Stimulated activated CD4-positive, alpha-beta T cell treated with anti-CD3 and anti-CD28 coated beads, Interleukin-4, amount 100 ng/mL, for 24 hours (primary cell): Measurements from ENCODE around the gene ASCL2.
A peak's percentile ranks its signal among the peaks of the same experiment; 100 is the strongest.

Source experiments
- DNase-seq: peaks from one replicate; pipeline ENCODE4 v3.0.0-alpha.2; 2020

ASCL2 gene

DNA sequence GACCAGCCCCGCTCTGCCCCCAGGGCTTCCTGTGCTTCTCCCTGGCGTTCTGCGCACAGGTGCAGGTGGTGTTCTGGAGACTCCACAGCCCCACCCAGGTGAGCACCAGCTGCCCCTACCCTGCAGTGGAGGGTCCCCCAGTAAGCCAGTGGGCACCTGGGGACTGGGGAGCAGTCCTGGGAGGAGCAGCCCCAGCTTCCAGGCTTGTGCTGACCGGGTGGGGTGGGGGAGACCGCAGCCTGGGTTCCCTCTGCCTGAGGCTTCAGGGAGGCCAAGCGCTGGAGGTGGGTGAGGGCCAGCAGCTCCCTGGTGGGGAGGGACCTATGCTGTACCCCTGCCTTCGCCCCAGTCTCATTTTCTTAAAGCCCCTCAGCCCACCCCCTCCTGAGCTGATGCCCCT is 38.3 kb upstream of the ASCL2 start:
- no peak for DNase-seq

DNA sequence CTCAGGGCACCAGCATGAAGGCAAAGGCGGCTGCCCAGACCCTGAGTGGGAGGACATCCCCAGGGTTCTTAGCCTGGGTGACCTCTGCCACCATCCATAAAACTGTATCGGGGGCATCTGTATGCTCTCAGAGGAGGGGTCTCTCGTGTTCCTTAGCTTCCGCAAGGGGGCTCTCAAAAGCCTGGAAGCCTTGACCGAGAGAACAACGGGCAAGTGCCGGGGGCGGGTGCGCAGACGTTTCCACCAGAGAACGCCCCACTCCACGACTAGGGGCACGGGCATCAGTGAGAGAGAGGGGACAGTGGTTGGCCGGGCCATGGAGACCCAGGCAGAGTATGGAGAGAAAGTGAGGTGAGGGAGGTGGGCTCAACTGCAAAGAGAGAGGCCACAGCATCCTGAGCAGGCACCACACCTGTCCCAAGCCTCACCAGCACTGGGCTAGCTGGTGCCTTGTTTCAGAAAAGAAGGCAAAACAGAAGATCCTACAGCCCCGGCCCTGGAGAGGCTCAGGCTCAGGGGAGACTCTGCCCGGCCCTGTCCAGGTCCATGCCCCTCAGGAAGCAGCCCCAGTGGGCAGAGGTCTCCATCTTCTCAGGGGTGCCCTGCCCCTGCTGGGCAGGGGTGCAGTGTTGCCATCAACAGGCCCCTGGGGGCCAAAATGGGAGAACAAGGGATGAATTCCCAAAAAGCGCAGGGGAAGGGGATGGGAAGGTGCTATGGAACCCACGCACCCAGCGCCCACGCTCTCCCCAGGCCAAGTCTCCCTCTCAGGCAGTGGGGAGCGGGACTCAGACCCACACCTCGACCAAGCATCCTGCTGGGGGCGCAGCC is 37.3 kb upstream of the ASCL2 start:
- no peak for DNase-seq

DNA sequence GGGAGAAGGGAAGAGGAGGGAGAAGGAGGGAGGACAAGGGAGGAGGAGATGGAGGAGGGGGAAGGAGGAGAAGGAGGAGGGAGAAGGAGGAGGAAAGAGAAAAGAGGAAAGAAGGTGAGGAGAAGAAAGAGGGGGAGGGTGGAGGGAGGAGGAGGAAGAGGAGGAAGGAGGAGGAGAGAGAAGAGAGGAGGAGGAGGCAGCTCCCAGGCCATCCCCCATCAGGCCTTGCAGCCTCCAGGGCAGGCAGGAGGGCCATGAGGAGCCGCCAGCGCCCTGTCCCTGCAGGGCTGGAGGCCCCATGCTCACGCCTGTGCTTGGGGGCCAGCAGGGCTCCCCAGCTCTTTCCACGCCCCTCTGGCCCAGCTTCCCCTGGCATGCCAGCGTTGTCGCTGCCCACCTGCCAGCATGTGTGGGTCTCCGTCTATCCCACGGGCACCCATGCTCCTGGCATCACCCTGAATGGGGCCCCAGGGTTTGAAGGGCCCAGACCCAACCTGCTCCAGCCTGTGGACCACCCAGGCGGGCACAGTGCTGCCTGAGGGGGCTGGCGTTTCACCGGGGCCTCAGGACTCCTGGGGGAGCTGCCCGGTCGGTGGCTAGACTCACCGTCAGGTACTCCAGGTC is 36.6 kb upstream of the ASCL2 start:
- no peak for DNase-seq

DNA sequence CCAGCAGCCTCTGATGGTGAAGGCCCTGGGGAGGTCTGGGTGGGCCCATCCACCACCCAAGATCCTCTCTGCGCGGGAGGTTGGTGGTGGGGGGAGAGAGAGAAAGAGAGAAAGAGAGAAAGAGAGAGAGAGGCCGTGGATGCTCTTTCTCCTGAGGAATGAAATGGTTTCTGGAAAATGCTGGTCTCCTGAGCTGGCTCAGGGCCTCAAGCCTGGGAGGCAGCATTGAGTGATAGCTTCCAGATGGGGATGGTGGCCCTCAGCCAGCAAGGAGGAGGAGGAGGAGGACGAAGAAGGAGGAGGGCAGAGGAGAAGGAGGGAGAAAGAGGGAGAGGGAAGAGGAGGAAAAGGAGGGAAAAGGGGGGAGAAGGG is 36.0 kb upstream of the ASCL2 start:
- no peak for DNase-seq

DNA sequence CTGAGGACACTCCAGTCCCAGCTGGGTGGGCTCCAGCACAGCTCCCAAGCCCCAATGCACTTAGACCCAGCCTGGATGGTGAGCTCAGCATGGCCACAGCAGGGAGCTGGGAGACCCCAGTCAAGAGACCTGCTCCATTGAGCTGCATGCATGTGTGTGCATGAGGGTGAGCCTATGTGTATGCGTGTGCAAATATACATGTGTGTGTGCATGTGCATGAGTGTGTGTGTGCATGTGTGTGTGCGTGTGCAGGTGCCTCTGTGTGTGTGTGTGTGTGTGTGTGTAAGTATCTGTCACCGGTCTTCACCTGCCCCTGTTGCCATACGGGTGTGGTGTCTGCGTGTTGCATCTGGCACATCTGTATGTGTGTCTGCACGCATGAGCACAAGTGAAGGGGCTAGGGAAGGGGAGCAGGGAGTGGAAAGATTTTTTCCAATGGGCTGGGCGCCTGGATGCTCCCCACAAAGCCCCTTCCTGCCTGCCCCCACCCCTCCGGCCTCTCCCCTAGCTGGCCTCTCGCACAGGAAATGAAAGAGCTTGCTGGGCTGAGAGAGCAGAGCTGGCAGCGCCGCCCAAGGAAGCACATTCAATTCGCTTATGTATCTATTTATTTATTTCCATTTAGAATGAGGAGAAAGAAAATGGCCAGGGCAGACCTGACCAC is 35.5 kb upstream of the ASCL2 start:
- no peak for DNase-seq

DNA sequence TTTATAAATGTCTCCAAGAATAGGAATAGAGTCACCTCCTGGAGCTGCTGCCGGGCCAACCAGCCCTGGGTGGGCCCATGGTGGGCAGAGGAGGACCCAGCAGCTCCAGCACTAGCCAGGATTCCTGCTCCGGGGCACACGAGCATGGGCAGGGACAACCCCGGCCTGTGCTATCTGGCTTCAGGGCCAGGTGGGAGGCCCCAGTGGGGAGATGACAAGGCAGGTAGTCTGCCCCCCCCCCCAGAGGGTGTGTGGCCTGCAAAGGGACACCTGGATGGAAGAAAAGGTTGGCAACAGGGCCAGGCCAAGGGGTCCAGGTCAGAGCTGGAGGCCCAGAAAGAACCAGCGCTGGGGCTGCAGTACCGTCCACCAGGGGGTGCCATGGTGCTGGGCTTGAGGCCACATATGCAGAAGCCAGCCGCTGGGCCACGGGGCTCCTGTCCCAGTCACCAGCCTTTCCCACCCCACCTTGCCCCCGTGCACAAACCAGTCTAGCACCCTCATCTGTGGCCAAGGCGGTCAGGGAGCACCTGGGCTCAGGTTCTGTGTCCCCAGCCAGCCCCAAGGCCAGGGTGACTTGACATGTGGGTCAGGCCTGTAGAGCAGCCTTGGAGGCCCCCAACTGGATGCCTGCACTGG is 34.9 kb upstream of the ASCL2 start:
- DNase-seq: peak; percentile 89

DNA sequence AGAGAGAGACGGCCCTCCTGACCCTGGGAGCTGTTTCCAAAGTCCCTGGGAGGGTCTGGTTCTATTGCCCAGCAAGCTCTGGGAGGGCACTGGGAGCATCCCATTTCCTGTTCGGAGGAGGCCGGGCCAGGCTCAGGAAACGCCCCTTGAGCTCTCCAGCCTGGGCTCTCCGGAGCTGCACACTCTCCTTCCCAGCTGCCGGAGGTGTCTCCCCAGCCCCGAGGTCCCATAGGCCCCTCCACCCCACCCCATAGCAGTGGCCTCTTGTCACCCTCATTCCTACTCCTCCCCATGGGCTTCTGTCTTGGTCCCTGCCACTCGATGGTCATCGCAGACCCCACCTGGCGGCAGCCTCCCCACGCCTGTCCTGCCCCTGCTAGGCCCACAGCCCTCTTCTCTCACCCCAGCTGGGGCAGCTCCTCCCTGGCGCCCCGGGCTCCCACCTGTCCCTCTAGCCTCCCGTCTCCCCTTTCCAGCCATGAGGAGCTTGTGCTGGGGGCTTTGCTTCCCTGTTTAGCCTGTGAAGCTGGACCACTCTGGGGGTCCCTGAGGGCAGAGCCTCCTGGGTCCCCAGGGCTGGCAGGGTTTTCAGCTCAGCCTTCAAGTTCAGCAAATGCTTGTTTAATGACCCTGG is 34.2 kb upstream of the ASCL2 start:
- no peak for DNase-seq

DNA sequence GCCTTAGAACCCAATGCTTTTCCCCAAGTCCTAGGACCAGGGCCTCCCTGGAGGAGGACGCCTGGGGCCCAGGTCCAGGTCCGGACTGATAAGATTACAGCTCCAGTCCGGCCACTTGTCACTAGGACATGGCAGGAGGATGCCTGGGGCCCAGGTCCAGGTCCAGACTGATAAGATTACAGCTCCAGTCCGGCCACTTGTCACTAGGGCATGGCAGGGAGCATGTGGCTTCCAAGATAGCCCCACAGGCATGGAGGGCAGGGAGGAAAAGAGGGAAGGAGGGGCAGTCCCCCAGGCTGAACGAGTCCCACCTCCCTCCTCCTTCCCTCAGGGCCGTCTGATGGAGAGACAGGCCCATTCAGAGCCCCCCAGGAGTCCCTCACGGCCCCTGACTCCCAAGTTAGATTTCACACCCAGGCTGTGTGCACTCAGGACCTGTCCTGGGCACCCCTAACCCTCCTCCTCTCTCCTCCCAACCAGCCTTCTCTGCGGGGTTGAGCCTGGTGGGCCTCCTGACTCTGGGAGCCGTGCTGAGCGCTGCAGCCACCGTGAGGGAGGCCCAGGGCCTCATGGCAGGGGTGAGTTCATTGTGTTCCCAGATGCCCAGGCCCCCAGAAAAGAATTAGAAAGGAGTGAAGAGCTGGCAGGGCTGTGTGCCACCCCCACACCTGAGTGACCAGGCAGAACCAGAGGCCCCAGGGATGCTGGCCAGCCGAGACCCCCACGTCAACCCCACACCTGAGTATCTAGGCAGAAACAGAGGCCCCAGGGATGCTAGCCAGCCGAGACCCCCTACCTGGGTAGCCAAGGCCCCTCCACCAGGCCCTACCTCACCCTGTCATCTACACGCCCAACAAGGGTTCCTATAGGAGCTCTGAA is 33.5 kb upstream of the ASCL2 start:
- no peak for DNase-seq

DNA sequence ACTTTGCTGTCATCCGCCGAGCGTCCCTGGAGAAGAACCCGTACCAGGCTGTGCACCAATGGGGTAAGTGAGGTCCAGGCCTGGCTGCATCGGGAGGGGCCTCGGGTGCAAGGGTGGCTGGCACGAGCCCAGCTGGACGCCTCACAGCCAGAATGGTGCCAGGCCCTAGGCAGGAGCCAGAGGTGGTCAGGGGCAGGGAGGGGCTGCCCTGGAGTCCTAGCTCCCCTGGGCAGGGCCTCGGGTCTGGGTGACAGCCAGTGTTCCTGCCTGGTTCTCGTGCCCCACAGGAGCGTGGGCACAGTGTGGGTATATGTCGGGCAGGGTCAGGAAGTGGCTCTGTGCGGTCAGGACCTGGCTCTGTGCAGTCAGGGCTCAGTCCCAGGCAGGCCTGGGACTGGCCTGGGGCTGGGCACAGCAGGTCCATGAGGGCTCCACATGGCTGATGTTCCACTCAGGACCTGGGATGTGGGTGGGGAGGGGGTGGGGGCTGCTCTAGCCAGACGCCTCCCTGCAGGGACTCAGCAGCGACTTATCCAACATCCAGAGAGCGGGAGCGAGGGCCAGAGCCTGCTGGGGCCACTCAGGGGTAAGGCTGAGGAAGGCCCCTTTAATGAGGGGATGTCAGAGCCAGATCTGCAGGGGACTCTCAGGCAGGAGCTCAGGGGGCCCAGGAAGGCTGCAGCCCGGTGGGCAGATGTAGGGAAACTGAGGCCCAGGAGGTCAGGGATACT is 32.7 kb upstream of the ASCL2 start:
- DNase-seq: no peak

DNA sequence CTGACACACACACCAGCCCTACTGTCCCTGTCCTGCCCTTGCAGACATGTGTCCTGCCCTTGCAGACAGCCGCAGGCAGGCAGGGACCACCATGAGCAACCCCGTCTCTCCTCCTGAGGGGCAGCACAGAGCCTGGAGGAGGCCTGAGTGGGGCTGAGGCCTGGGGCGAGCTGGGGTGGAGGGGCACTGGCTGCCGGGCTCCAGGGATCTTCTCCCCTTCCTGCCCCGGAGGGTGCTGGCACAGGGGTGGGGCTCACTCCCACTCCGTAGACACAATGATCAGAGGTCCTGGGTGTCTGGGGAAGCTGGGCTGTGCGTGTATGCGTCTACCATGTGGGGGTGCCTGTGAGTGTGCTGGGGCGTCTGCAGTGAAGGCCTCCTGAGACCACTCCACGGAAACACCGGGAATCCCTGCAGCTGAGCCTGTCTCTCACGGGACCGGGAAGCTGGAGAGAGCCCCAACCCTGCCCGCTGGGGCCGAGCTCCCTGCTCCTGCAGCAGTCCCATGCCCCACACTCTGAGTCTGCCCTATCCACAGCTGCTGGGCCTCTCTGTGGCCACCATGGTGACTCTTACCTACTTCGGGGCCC is 32.0 kb upstream of the ASCL2 start:
- peak; percentile 33 for DNase-seq

DNA sequence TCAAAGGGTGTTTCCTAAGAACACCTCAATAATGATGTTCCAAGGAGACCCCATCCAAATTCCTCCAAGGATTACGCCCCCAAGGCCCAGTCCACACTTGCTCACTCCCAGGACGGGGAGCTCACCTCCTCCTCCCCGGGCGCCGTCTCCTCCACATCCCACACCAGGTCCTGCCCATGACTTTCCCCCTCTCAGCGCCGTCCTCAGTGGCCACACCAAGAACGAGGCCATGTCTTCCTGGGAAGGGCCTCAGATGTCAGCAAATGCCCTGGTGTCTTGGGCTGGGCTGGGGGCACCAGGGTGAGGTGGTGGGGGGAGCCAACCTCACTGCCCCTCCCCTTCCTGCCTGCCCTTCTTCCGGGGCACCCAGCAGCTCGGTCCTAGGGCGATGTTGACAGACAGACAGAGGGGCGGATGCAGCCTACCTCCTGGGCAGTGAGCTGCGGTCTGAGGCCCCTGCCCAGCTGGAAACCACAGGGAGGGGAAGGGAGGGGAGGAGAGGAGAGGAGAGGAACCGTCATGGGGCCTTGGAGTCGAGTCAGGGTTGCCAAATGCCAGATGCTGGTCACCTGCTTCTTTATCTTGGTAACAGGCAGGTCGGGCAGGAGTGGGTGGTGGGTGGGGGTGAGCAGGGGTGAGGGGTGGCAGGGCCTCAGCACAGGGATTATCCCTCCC is 31.4 kb upstream of the ASCL2 start, which contains the start of the genes C11orf21 and TSPAN32:
Gene C11orf21, minus strand, starts transcription at position 288 of the 675 bp plus-strand sequence. Its CDS starts 110 bp downstream, at position 178.
Gene TSPAN32, plus strand, starts transcription at position 383 of the 675 bp plus-strand sequence. Its CDS starts 137 bp downstream, at position 520.
- peak; percentile 59 for DNase-seq

DNA sequence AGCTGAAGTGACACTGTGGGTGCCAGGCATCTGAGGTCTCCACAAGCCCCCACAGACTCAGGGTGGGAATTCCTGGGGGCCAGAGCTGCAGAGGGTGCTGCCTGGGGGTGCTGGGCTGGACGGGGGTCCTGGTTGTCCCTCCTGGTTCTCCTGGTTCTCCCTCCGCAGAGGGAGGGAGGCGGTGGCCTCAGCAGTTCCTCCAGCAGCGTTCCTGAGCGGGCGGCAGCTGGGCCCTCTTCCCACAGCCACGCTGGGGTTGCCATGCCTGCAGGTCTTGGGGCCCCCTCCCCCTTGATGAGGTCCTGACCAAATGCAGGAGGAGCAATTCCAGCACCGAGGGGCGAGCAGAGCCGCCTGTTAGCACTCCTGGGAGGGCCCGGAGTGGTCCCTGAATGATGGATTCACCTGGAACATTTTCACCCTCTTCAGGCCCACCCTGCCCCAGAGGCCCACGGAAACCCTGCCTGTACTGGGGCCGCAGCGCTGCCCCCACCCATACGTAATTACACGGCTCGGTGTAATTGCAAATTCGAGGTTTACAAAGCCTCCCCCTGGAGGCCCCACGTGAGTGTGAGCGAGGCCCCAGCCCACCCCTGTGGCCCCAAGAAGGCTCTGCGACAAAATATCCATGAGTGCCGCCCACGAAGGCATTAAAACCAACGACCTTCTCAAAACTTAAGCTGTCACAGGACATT is 30.7 kb upstream of the ASCL2 start:
- DNase-seq: peak; percentile 32

DNA sequence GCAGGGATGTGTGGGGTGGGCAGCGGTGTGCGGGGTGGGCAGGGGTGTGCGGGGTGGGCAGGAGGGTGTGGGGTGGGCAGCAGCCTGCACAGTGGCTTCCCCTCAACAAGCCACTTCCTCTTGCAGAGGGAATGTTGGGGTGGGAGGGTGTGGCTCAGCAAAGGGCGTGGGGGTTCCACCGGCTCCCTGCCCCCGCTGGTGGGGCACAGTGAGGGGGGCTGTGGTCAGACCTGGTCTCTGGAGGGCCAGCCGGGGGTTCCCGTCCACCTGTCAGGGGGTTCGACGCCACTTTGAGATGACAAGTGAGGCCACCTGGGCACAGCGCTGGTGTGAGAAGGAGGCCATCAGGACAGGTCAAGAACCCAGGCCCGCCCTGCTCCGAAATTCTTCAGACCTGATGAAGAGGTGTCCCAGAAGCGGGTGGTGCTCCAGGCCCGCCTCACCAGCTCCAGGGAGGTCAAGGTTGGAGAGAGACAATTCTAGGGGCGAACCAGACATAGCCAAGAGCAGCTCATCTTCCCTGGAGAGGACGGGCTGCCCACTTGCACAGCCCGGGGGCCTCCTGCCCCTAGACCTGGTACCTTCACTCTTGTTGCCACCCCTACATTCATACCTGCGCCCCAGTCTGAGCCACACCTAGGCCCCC is 30.0 kb upstream of the ASCL2 start:
- DNase-seq: no peak

DNA sequence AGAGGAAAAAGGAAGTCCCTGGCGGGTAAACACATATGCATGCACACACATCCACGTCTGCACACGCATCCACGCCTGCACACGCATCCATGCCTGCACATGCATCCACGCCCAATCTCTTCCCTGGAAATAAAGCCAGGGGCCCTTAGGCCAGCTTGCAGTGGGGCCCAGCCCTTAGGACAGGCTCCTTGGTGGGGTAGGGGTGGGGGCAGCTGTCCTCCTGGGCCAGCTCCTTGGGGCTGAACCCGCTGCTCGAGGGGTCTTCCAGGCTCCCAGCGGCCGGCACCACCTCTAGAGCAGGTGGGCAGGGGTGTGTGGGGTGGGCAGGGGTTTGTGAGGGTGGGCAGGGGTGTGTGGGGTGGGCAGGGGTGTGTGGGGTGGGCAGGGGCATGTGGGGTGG is 29.4 kb upstream of the ASCL2 start:
- DNase-seq: no peak

DNA sequence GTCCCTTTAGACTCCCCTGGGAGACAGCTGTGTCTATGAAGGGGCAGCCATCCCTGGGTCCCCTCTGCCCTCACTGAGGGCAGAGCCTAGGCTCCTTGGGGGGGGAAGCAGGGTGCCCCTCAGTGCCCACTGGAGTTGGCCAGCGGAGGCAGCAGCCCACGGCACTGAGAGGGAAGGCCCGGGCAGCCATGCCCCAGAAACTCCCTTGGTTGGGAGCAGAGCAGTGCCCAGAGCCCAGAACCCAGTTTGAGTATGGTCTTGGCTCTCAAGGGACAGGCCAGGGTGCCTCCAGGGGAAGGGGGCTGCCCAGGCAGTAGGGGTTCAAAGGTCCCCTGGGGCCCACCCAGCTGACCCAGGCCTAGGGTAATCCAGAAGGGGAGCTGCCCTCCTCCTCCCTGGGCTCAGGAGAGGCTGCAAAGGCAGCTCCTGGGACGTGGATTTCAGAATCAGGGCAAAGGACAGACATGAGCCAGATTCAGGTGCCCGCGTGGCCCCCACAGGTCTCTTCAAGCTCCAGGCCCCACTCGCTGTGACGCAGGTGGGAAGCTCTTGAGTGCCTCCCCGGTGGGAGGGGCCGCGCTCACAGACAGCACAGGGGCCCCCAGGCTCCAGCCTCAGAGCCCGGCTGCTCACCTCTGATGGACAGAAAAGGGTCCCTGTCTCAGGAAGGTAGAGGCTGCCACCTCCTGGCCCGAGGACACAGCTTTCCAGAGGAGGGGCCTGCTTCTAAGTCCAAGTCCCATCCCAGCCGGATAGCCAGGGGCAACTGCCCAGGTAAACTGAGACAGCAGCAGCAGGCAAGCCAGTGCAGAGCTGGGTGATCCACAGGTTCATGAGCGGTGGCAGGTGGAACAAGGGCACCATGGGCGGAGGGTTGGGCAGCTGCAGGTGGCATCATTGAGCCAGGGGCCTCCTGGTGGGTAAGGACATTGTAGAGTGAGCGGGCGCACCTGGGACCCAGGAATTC is 28.7 kb upstream of the ASCL2 start:
- DNase-seq: peak; percentile 33

DNA sequence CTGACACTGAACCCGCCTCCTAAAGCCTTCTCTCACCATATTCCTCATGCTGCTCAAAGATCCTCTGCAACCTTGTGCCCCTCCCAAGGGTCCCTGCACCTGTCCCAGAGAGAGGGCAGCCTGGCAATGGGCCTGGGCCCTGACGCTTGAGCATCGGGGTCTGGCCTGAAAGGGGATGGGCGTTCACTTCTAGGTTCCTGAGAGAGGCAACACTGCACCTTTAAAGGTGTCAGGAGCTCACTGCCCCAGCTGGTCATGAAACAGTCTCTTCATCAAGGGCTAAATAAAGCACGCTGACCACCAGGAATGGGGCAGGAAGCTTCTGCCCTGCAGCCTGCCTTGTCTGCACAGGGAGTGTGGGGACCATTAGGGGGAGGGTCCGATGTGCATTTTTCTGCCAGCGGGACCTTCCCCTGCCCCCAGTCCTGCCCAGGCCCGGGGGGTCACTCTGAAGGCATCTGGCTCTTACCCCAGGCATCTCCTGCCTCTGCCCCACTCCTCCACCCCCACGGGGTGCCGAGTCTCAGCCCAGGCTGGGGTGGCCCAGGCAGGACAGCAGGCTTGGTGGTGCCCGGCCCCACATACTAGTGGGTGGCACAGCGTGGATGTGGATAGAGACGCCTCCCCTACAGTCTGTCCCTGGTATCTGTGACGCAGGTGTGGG is 27.9 kb upstream of the ASCL2 start:
- DNase-seq: peak; percentile 2

DNA sequence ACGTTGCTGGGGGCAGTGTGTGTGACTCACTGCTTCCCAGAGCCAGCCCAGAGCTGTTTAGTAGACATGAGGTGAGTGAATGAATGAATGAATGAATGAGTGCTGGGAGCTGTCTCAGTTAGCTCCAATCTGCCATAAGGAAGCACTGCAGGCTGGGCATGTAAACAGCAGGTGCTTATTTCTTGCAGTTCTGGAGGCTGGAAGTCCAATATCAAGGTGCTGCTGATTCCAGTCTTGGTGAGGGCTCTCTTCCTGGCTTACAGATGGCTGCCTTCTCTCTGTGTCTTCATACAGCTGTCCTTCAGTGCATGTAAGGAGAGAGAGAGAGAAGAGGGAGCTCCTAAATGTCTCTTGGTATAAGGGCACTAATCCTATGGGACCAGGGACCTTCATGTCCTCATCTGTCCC is 27.2 kb upstream of the ASCL2 start:
- peak; percentile 3 for DNase-seq
